C4-2B (cell line): ENCODE data around the gene ASB13.

ENCODE experiments used
- CTCF ChIP-seq: fragments of 450-650 bp; conservative IDR thresholded peaks from 2 replicates; pipeline ENCODE4 v1.5.1; 2017; ENCODE audit warnings: mild to moderate bottlenecking
- ZFX ChIP-seq: fragments of 450-650 bp; IDR thresholded peaks from 2 replicates; pipeline ENCODE4 v1.6.1; 2017

- TF ChIP-seq CTCF, result no peak
- TF ChIP-seq ZFX, result no peak
Observed at GRCh38 chr10:5652746-5653145, 13.6 kb downstream of the ASB13 start.
